ENCODE measurements around the gene LTA4H. TPM values are rescaled to one million over a fixed set of nuclear protein-coding genes. Genes with fewer than 3 reads are reported as not detected.
A peak's percentile ranks its signal among the peaks of the same experiment; 100 is the strongest.

The LTA4H gene
- total RNA-seq, 1 experiment from 2014 or later: 137 TPM

DNA sequence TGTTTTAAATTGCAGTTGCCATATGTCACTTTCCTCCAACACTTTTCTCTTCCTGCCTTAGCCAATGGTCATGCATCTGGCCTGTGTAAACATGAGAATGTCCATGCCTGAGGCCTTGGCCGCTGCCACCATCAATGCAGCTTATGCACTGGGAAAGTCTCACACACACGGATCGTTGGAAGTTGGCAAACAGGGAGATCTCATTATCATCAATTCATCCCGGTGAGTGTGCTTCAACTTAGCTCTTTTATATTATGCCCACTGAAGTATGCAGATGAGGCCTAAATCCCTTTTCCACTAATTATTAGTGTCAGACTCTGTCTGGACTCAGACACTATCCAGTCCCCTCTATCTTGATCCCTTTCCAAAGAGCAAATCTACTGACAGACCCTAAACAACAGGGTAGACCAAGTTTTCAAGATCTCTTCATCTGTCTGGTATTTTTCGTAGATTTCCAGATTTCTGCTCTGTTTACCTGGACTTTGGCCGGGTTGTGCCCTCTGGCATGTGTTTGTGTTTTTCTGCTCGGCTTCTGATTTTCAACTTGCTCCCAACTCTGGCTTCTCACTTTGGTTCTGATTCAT is 69.0 kb downstream of the LTA4H start:
- no peak for DNase-seq (ENCODE audit: extremely low read depth, low read depth)

DNA sequence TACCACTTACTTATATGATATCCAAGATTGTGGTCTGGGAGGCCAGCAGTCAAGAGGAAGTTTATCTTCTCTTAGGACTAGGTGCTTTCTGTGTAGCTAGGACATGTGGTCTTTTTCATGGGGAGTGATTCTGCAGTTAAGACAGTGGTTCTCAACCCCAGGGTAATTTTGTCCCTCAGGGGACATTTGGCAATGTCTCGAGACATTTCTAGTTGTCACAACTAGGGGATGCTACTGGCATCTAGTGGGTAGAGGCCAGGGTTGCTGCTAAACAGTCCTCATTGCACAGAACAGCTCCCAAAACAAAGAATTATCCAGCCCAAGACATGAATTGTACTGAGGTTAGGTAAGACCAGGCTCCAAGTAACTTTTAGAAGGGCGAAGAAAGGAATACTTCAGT is 72.3 kb downstream of the LTA4H start:
- DNase-seq (ENCODE audit: extremely low read depth, low read depth): peak; percentile 39

DNA sequence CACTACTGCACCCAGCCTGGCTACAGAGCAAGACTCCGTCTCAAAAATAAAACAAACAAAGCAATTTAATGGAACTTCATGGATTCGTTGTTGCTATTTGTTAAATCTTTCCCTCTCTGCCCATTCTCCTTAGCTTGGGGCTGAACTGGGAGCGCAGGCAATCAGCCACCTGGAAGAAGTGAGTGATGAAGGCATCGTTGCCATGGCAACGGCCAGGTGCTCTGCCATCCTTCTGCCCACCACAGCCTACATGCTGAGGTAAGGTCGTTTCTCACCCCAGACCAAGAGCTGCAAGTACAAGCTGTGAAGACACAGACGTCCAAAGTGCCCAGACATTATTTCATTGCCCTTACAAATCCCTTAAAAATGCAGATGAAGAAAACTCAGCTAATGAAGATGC is 73.2 kb downstream of the LTA4H start:
- no peak for DNase-seq (ENCODE audit: extremely low read depth, low read depth)

DNA sequence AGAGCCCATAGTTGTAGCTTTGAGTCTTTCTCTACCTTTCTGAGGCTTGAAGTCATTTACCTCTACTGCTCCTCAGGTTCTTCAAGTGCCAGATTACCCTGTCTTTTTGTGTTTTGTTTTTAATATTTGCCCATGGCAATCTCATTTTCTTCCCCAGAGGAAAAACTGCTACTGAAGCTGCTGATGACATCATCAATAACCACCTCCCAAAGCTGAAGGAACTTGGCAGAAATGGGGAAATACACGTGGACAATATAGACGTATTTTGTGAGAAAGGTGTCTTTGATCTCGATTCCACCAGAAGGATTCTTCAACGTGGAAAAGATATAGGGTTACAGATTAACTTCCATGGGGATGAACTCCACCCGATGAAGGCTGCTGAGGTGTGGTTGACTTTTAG is 75.1 kb downstream of the LTA4H start:
- DNase-seq (ENCODE audit: extremely low read depth, low read depth): no peak

- peak; percentile 52 for DNase-seq (ENCODE audit: extremely low read depth, low read depth)
Observed at GRCh38 chr12:95959107-95959506, 76.3 kb downstream of the LTA4H start.

DNA sequence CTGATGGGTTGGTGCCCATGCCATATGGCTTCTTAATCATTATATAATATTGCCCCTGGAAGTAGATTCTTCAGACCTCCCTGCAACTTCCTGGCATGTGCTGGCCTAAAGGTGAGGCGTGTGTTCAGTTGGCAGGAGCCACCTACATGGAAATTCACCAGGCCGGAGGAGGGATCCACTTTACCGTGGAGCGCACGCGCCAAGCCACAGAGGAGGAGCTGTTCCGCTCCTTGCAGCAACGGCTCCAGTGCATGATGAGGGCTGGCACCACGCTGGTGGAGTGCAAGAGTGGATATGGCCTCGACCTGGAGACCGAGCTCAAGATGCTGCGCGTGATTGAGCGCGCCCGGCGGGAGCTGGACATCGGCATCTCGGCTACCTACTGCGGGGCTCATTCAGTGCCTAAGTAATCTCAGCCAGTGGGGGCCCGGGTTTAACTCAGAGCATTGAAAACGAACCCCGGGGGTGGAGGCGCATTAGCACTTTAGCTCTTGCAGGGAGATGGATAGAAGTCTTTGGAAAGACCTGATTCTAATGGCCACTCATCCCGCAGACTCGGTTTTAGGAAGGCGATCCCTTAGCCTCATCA is 78.7 kb downstream of the LTA4H start:
- DNase-seq (ENCODE audit: extremely low read depth, low read depth): no peak

GRCh38 chr12:95955549-95956159 is 79.7 kb downstream of the LTA4H start:
- DNase-seq (ENCODE audit: extremely low read depth, low read depth): no peak

DNA sequence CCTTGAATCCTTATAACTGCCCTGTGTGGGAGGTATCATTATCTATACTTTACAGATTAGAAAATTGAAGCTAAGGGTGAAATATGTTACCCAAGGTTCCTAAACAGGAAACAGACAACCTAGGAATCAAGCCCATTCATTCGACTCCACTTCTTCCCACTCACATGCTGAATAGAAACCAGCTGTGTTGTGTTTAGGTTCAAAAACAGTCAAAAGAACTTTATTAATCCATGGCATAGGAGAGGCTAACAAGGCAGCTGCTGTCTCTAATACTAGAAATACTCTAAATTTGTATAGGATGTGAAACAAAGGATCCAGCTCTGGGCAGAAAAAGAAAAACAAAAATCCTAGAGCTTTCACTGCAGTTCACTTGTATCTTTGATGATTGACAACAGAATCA is 82.4 kb downstream of the LTA4H start:
- DNase-seq (ENCODE audit: extremely low read depth, low read depth): no peak

DNA sequence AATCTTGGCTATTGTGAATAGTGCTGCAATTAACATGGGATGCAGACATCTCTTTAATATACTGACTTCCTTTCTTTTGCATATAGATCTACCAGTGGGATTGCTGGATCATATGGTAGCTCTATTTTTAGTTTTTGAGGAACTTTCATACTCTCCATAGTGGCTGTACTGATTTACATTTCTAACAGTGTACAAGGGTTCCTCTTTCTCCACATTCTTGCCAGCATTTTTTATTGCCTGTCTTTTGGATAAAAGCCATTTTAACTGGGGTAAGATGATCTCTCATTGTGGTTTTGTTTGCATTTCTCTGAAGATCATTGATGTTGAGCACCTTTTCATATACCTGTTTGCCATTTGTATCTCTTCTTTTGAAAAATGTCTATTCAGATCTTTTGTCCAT is 83.9 kb downstream of the LTA4H start:
- DNase-seq (ENCODE audit: extremely low read depth, low read depth): no peak

Other genes starting within 250 kb of the LTA4H start
- gene NTN4, start 244.8 kb downstream of the LTA4H start, total RNA-seq (2014; rRNA removed; shearing (Covaris generic)): 68.1 and 86.7 TPM in 2 replicates
- gene SNRPF, start 176.6 kb downstream of the LTA4H start, total RNA-seq (2014; rRNA removed; shearing (Covaris generic)): 40.0 and 46.0 TPM in 2 replicates
- gene CCDC38, start 93.0 kb downstream of the LTA4H start, total RNA-seq (2014; rRNA removed; shearing (Covaris generic)): 0.89 and 0.92 TPM in 2 replicates
- gene AMDHD1, start 92.3 kb downstream of the LTA4H start, total RNA-seq (2014; rRNA removed; shearing (Covaris generic)): 15.6 and 21.6 TPM in 2 replicates
- 2.9 and 4.3 TPM in 2 replicates for gene HAL, start 39.2 kb downstream of the LTA4H start, total RNA-seq (2014; rRNA removed; shearing (Covaris generic))
- 12.6 and 13.5 TPM in 2 replicates for gene ELK3, start 158.8 kb upstream of the LTA4H start, total RNA-seq (2014; rRNA removed; shearing (Covaris generic))